ENCODE measurements around the gene COBL. TPM values are rescaled to one million over a fixed set of nuclear protein-coding genes. Genes with fewer than 3 reads are reported as not detected.

The COBL gene
- total RNA-seq, 3 donors from 2014 or later (not counting 1 experiment from before 2014, with no cell fraction given), result not detected

DNA sequence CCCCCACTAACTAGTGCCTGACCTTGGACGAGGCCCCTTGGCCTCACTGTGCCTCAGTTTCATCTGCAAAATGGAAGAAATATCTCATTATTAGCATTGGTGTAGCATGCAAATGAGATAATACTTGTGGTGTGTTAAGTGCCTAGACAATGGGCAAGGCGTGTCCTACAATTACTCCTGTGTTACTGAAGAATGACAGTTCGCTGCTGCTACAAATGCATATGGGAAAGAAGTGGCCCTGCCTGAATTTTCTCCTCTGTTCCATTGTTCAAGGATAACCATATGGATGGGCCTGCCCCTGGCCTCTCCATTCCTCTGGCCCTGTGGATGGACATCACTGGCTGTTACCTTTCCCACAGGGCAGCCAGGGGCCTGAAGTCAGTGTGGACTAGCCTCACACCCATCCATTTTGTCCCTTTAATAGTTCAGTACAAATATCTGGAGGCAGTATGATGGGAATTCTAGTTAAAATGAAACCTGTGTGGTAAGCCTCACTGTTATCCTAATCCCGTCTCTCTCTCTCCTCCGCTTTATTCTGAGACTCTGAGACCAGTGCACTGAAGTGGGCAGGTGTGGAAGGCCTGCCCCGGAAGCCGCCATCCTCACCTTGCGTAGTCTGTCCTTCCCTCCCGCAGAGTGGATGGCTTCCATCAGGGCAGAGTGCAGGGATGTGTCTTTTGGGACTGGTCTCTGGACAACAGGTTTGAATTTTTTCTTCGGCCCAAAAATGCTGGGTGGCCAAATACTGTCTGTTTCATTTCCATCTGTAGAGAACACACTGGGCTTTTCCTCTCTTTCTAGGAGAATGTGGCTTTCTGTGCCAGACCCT, 289.3 kb downstream of the COBL start:
- Histone ChIP-seq H3K27ac (ENCODE audit: low read length) (no peak overlapping the region), H3K4me1 (ENCODE audit: control insufficient read depth, insufficient read depth, low read length) (no peaks in the 10 kb centered on the region), H3K36me3 (ENCODE audit: control insufficient read depth, insufficient read depth, low read length) (no peaks in the 10 kb centered on the region), H3K9me3 (ENCODE audit: control insufficient read depth, insufficient read depth, low read length) (no peaks in the 10 kb centered on the region), H3K4me3 (ENCODE audit: low read length) (no peak overlapping the region), H3K27me3 (ENCODE audit: control insufficient read depth, insufficient read depth, low read length) (no peaks in the 10 kb centered on the region)
- WGBS (ENCODE audit: insufficient coverage), result 89% methylated on average over 10 of the region's 10 CpGs
- no peaks in the 10 kb centered on the region for H3K27me3 Mint-ChIP-seq (ENCODE audit: low read depth in 2 of 2)
- no peak overlapping the region for H3K4me3 Mint-ChIP-seq
- no peaks in the 10 kb centered on the region for H3K36me3 Mint-ChIP-seq
- no peak for ATAC-seq
- TF ChIP-seq, protein P1, sequence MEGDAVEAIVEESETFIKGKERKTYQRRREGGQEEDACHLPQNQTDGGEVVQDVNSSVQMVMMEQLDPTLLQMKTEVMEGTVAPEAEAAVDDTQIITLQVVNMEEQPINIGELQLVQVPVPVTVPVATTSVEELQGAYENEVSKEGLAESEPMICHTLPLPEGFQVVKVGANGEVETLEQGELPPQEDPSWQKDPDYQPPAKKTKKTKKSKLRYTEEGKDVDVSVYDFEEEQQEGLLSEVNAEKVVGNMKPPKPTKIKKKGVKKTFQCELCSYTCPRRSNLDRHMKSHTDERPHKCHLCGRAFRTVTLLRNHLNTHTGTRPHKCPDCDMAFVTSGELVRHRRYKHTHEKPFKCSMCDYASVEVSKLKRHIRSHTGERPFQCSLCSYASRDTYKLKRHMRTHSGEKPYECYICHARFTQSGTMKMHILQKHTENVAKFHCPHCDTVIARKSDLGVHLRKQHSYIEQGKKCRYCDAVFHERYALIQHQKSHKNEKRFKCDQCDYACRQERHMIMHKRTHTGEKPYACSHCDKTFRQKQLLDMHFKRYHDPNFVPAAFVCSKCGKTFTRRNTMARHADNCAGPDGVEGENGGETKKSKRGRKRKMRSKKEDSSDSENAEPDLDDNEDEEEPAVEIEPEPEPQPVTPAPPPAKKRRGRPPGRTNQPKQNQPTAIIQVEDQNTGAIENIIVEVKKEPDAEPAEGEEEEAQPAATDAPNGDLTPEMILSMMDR (IDR thresholded peaks at IDR 0.05), result no peak
- H3K27ac Mint-ChIP-seq, result no peak overlapping the region
- no peaks in the 10 kb centered on the region for H3K9me3 Mint-ChIP-seq
- no peaks in the 10 kb centered on the region for H3K4me1 Mint-ChIP-seq
- no peak for DNase-seq
- intact Hi-C loops (cut with micrococcal nuclease), result no loop called here

DNA sequence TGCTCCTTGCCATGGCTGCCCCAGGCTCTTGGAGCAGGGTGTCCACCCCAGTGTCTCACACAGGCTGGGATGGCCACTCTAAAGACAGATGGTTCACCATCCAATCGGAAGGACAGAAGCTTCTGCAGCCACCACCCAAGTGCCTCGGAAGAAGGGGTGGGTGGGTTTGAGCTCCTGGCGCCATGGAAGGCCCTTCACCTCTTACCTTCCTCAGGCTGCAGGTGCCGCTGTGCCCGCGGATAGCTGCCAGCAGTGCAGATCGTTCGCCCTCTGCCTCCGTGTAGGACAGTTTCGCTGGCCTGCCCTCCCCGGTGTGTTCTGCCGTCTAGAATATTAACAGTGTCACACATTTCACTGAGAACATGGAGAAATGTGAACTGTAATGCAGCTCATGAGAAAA, 290.3 kb downstream of the COBL start:
- 90% methylated on average over 12 of the region's 12 CpGs for WGBS (ENCODE audit: insufficient coverage)
- Mint-ChIP-seq H3K4me1 (no peaks in the 10 kb centered on the region), H3K27me3 (ENCODE audit: low read depth in 2 of 2) (no peaks in the 10 kb centered on the region), H3K27ac (no peak overlapping the region), H3K4me3 (no peak overlapping the region), H3K9me3 (no peaks in the 10 kb centered on the region), H3K36me3 (no peaks in the 10 kb centered on the region)
- intact Hi-C loops (cut with micrococcal nuclease), result no loop called here
- H3K4me1 ChIP-seq (ENCODE audit: control insufficient read depth, insufficient read depth, low read length), result no peaks in the 10 kb centered on the region
- no peak overlapping the region for H3K4me3 ChIP-seq (ENCODE audit: low read length)
- no peaks in the 10 kb centered on the region for H3K9me3 ChIP-seq (ENCODE audit: control insufficient read depth, insufficient read depth, low read length)
- H3K36me3 ChIP-seq (ENCODE audit: control insufficient read depth, insufficient read depth, low read length), result no peaks in the 10 kb centered on the region
- TF ChIP-seq, protein P1 (IDR thresholded peaks at IDR 0.05), result no peak
- no peak overlapping the region for H3K27ac ChIP-seq (ENCODE audit: low read length)
- DNase-seq (no peak), ATAC-seq (no peak)
- no peaks in the 10 kb centered on the region for H3K27me3 ChIP-seq (ENCODE audit: control insufficient read depth, insufficient read depth, low read length)

DNA sequence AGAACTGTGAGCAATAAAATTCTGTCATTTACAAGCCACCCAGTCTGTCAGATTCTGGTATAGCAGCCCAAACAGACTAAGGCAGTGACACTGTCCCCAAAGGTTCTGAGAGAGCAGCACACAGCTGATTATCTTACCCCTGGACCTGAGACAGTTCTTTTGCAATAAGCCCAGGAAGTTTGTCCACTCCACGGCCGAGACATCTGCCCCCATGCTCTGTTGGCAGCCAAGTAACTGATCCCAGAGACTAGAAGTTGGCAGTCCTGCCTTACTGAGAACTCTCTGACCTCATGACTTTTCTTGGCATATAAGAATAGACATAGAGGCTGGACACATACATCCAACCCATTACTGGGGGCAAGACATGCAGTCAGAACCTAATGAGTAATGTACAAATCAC, 290.9 kb downstream of the COBL start:
- Mint-ChIP-seq H3K27me3 (ENCODE audit: low read depth in 2 of 2) (no peaks in the 10 kb centered on the region), H3K4me3 (no peak overlapping the region), H3K36me3 (no peaks in the 10 kb centered on the region), H3K4me1 (no peaks in the 10 kb centered on the region), H3K27ac (no peak overlapping the region), H3K9me3 (no peaks in the 10 kb centered on the region)
- Histone ChIP-seq H3K27ac (ENCODE audit: low read length) (no peak overlapping the region), H3K9me3 (ENCODE audit: control insufficient read depth, insufficient read depth, low read length) (no peaks in the 10 kb centered on the region), H3K4me3 (ENCODE audit: low read length) (no peak overlapping the region), H3K36me3 (ENCODE audit: control insufficient read depth, insufficient read depth, low read length) (no peaks in the 10 kb centered on the region), H3K4me1 (ENCODE audit: control insufficient read depth, insufficient read depth, low read length) (no peaks in the 10 kb centered on the region), H3K27me3 (ENCODE audit: control insufficient read depth, insufficient read depth, low read length) (no peaks in the 10 kb centered on the region)
- WGBS (ENCODE audit: insufficient coverage), result 82% methylated on average over 2 of the region's 2 CpGs
- TF ChIP-seq, protein P1 (IDR thresholded peaks at IDR 0.05), result no peak
- intact Hi-C loops (cut with micrococcal nuclease), result no loop called here
- ATAC-seq (no peak), DNase-seq (no peak)

DNA sequence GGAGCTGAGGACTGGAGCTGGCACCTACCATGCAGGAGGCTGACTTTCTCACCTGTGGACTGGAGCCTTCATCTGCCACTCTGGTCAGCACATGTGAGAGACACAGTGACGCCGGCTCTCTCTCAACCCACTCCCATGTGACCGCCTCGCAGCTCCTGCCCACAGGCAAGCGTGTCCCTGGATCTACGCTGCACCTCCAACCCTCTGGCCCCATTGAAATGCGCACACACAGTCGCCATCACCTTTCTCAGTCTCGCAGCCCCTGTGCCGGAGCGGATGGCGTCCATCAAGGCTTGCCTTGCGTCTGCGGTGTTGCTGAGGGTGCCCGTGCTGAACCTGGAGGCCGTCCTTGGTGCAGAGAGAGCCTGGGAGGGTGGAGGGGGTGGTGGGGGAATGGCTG, 291.7 kb downstream of the COBL start:
- no peaks in the 10 kb centered on the region for H3K9me3 ChIP-seq (ENCODE audit: control insufficient read depth, insufficient read depth, low read length)
- no peaks in the 10 kb centered on the region for H3K27me3 ChIP-seq (ENCODE audit: control insufficient read depth, insufficient read depth, low read length)
- TF ChIP-seq, protein P1 (IDR thresholded peaks at IDR 0.05), result no peak
- no peak overlapping the region for H3K27ac Mint-ChIP-seq
- no peaks in the 10 kb centered on the region for H3K36me3 ChIP-seq (ENCODE audit: control insufficient read depth, insufficient read depth, low read length)
- no peak overlapping the region for H3K4me3 Mint-ChIP-seq
- no peak overlapping the region for H3K27ac ChIP-seq (ENCODE audit: low read length)
- no peak overlapping the region for H3K4me3 ChIP-seq (ENCODE audit: low read length)
- H3K9me3 Mint-ChIP-seq, result no peaks in the 10 kb centered on the region
- H3K4me1 ChIP-seq (ENCODE audit: control insufficient read depth, insufficient read depth, low read length), result no peaks in the 10 kb centered on the region
- DNase-seq (no peak), ATAC-seq (no peak)
- H3K4me1 Mint-ChIP-seq, result no peaks in the 10 kb centered on the region
- WGBS (ENCODE audit: insufficient coverage), result 92% methylated on average over 16 of the region's 16 CpGs
- no peaks in the 10 kb centered on the region for H3K36me3 Mint-ChIP-seq
- intact Hi-C loops (cut with micrococcal nuclease), result no loop called here
- no peaks in the 10 kb centered on the region for H3K27me3 Mint-ChIP-seq (ENCODE audit: low read depth in 2 of 2)

All from natural killer cell (primary cell).